Endothelial cell of umbilical vein (primary cell): ENCODE measurements around the gene ZBTB20. TPM values are rescaled to one million over a fixed set of nuclear protein-coding genes. Genes with fewer than 3 reads are reported as not detected.

ENCODE experiments used
- BruUV-seq: library from RNA; stranded (reverse); fragments of 400-500 nt; replicated peaks from 2 replicates; lab custom pipeline; 2021; lab: Mats Ljungman, UMichigan
- CTCF ChIA-PET: fragments of 300-600, 350-600 bp; sonication (Branson Sonifier 250); formaldehyde crosslinking; loops from one replicate; lab custom pipeline; 2021; ENCODE audit warnings: antibody characterized with exemption, inconsistent platforms; lab: Charles Lee
- POLR2A ChIA-PET: fragments of 300-600, 350-600 bp; sonication (Branson Sonifier 250); formaldehyde crosslinking; loops from one replicate; lab custom pipeline; 2021; ENCODE audit warnings: antibody characterized with exemption, inconsistent platforms; lab: Charles Lee
- DNase-seq: peaks from one replicate; pipeline ENCODE4 v3.0.0-alpha.2; 2011; ENCODE audit warnings: low read depth, low spot score
- FAIRE-seq: peaks from 2 replicates; lab custom pipeline; 2011; peaks lifted over from hg19 to GRCh38; lab: Jason Lieb, UNC
- H2AFZ ChIP-seq: 2 replicates; pipeline ENCODE4 v1.6.0; 2012; ENCODE audit warnings: low read depth, low read length, control low read depth, inconsistent platforms
- H3K27ac ChIP-seq: 2 replicates; pipeline ENCODE4 v1.5.1; 2011; ENCODE audit warnings: low read depth, mild to moderate bottlenecking, control low read depth, low read length, moderate library complexity; ENCODE audit not compliant: insufficient read depth
- H3K27me3 ChIP-seq, 2 experiments: 2 replicates each; pipeline versions ENCODE4 v1.6.0 to v1.6.1; 2011; ENCODE audit warnings: low read length in 2 of 2, mixed read lengths in 1 of 2; ENCODE audit not compliant: control insufficient read depth in 2 of 2, insufficient read depth in 2 of 2
- H3K36me3 ChIP-seq, 2 experiments: 2 replicates in 1 of 2; 3 replicates in 1 of 2; pipeline ENCODE4 v1.5.1; 2011; ENCODE audit warnings: low read length in 2 of 2, mild to moderate bottlenecking in 1 of 2, moderate library complexity in 1 of 2; ENCODE audit not compliant: control insufficient read depth in 2 of 2, insufficient read depth in 2 of 2; ENCODE audit errors: extremely low read depth in 1 of 2
- H3K4me1 ChIP-seq: 3 replicates; pipeline ENCODE4 v1.5.1; 2011; ENCODE audit warnings: mild to moderate bottlenecking, low read length; ENCODE audit not compliant: control insufficient read depth, insufficient read depth; ENCODE audit errors: extremely low read depth
- H3K4me2 ChIP-seq: 2 replicates; pipeline ENCODE4 v1.6.1; 2011; ENCODE audit warnings: low read length, control low read depth, mixed read lengths; ENCODE audit not compliant: insufficient read depth
- H3K4me3 ChIP-seq, 3 experiments: fragments of 200-600 bp in 1 of 3; sonication (generic), shearing (Covaris generic) in 1 of 3; replicated peaks in 1 of 3; 2 replicates each; pipeline ENCODE4 v1.5.1; 2011 to 2016; ENCODE audit warnings: control low read depth in 3 of 3, low read length in 3 of 3, mild to moderate bottlenecking in 2 of 3, inconsistent platforms in 1 of 3, low read depth in 1 of 3, moderate library complexity in 1 of 3; ENCODE audit not compliant: insufficient read depth in 1 of 3
- H3K79me2 ChIP-seq: 2 replicates; pipeline ENCODE4 v1.6.0; 2012; ENCODE audit warnings: low read length, inconsistent platforms; ENCODE audit not compliant: control insufficient read depth, insufficient read depth
- H3K9ac ChIP-seq: replicated peaks from 2 replicates; pipeline ENCODE3; 2011; ENCODE audit warnings: low read length, control low read depth; ENCODE audit not compliant: insufficient read depth; ENCODE audit errors: extremely low read depth
- H3K9me1 ChIP-seq: replicated peaks from 3 replicates; pipeline ENCODE4 v1.6.0; 2011; ENCODE audit warnings: mild to moderate bottlenecking, low read length; ENCODE audit not compliant: control insufficient read depth, insufficient read depth; ENCODE audit errors: extremely low read depth
- H3K9me3 ChIP-seq: replicated peaks from 2 replicates; pipeline ENCODE4 v1.5.1; 2012; ENCODE audit warnings: low read length, inconsistent platforms; ENCODE audit not compliant: control insufficient read depth, insufficient read depth
- H4K20me1 ChIP-seq: replicated peaks from 2 replicates; pipeline ENCODE3; 2011; ENCODE audit warnings: mild to moderate bottlenecking, low read length; ENCODE audit not compliant: control insufficient read depth, insufficient read depth; ENCODE audit errors: extremely low read depth
- EZH2 ChIP-seq: IDR thresholded peaks from 2 replicates; pipeline ENCODE4 v1.6.1; 2012; ENCODE audit warnings: borderline replicate concordance, low read depth, mild to moderate bottlenecking, moderate library complexity, low read length, inconsistent platforms; ENCODE audit not compliant: severe bottlenecking
- FOS ChIP-seq: IDR thresholded peaks from 2 replicates; pipeline ENCODE4 v1.6.1; 2011; ENCODE audit warnings: mild to moderate bottlenecking, low read length, moderate library complexity, borderline replicate concordance; ENCODE audit not compliant: insufficient read depth
- GATA2 ChIP-seq: IDR thresholded peaks from 2 replicates; pipeline ENCODE4 v1.7.0; 2011; ENCODE audit warnings: low read depth, mild to moderate bottlenecking, moderate library complexity, mixed read lengths, low read length; ENCODE audit not compliant: insufficient read length, insufficient read depth
- JUN ChIP-seq: IDR thresholded peaks from 2 replicates; pipeline ENCODE4 v1.6.1; 2011; ENCODE audit warnings: borderline replicate concordance, low read depth; ENCODE audit not compliant: insufficient read length, insufficient read depth
- MYC ChIP-seq: IDR thresholded peaks from one replicate; pipeline ENCODE4 v1.6.1; 2011; ENCODE audit warnings: mild to moderate bottlenecking, low read depth, low read length
- POLR2A ChIP-seq: IDR thresholded peaks from 2 replicates; pipeline ENCODE4 v1.6.1; 2012; ENCODE audit warnings: low read depth, mild to moderate bottlenecking, control low read depth, low read length
- POLR2AphosphoS5 ChIP-seq: IDR thresholded peaks from 2 replicates; pipeline ENCODE4 v1.6.1; 2012; ENCODE audit warnings: low read depth, mild to moderate bottlenecking, control low read depth, low read length, moderate library complexity; ENCODE audit not compliant: insufficient read depth
- dilution Hi-C: fragments of 300-500 bp; cut with MboI; formaldehyde crosslinking; loops from one replicate; pipeline ENCODE4 v1.15.0; 2019; ENCODE audit warnings: low sequenced_read_pairs; ENCODE audit not compliant: extremely low pct_ligation_motif_present
- intact Hi-C: fragments of 100-400 bp; cut with micrococcal nuclease; formaldehyde crosslinking; loops from one replicate; pipeline ENCODE4 v1.10.0; 2022
- polyA plus RNA-seq, 4 experiments: library from polyadenylated mRNA; depleted of rRNA in 3 of 4; stranded (reverse) in 3 of 4; unstranded in 1 of 4; fragments of >200 nt; gene quantifications; 2 replicates each; pipeline versions ENCODE4 v1.2.1 to v1.2.3, GENCODE V29; 2011 to 2012; ENCODE audit warnings: missing spikeins in 1 of 4
- total RNA-seq: library from RNA; stranded (reverse); gene quantifications from 2 replicates; pipeline ENCODE4 v1.2.3, GENCODE V29; 2021
- TF ChIP-seq, protein P1 (sequence below), 2 donors: IDR thresholded peaks; 1 replicate in 1 of 2; 2 replicates in 1 of 2; pipeline ENCODE4 v1.5.1; 2011; ENCODE audit warnings: low read length in 2 of 2, mild to moderate bottlenecking in 2 of 2, moderate library complexity in 2 of 2, control low read depth in 1 of 2, inconsistent platforms in 1 of 2, low read depth in 1 of 2; ENCODE audit not compliant: insufficient read depth in 1 of 2; ENCODE audit errors: extremely low read depth in 1 of 2
- TF ChIP-seq, protein P2 (sequence below): IDR thresholded peaks from 2 replicates; pipeline ENCODE4 v1.6.1; 2011; ENCODE audit not compliant: insufficient read depth, insufficient read length

The ZBTB20 gene
- total and polyA plus RNA-seq, 2 donors (not counting 3 experiments of a cell fraction or from before 2014, with no cell fraction given), result 2.1 to 20.5 TPM

DNA sequence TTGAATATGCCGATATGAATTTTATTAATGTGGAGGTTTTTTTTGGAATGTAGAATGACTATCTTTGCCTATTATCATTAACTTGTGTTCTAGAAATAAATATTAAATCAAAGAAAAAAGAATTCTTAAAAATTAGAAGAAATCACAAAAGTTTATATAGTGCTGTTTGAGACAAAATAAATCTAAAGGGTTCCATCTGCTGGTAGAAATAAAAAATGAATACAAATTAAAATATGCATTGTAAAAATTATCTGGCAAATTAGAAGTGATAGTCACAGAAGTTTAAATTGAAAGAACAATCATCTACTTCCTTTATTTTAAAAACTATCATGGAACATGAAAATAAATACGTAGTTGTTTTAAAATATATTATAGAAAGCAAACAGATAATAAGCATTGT is 22.7 kb upstream of the ZBTB20 start:
- TF ChIP-seq GATA2, result no peak
- no peak for TF ChIP-seq MYC
- Histone ChIP-seq H2AFZ (no peak overlapping the region), H3K9me1 (no peaks in the 10 kb centered on the region), H3K79me2 (no peaks in the 10 kb centered on the region), H4K20me1 (no peaks in the 10 kb centered on the region), H3K9ac (no peak overlapping the region), H3K27ac (no peak overlapping the region), H3K9me3 (no peaks in the 10 kb centered on the region), H3K4me3 (no peak overlapping the region), H3K27me3 (no peaks in the 10 kb centered on the region), H3K36me3 (no peaks in the 10 kb centered on the region), H3K4me1 (no peaks in the 10 kb centered on the region), H3K4me2 (no peak overlapping the region)
- POLR2A ChIA-PET, result no interaction called here
- DNase-seq (no peak), FAIRE-seq (no peak)
- dilution Hi-C loops (no loop called here), intact Hi-C loops (loop anchor here (1.0 to 5.0 kb wide), 5 partner anchors 22 to 788 kb away; no protein-coding TSS in a partner anchor)
- no TSS peak for BruUV-seq
- CTCF ChIA-PET, result interaction anchor here (0.6 to 2.9 kb wide), 16 partner anchors 15 to 879 kb away, joined by 3 to 22 read pairs (median 4); no protein-coding TSS in a partner anchor

DNA sequence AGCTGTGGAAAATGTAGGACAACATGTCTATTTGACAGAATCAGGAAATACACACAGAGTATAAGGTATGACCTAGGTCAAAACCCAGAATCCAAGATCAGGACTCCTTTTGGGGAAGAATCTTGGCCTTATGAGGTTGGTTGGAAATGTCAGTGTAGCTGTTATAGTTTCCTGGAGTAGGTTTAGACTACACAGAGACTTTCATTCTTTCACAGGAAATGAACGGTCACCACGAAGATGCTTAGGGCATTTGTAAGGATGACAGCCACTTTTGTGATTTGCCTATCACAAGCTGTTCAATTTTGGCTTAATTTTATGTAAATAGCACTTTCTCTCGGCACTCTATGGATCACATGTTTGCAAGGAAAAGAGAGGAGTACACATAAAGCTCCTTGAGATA is 18.6 kb upstream of the ZBTB20 start:
- FAIRE-seq (no peak), DNase-seq (no peak)
- Histone ChIP-seq H2AFZ (no peak overlapping the region), H3K27ac (no peak overlapping the region), H3K4me3 (no peak overlapping the region), H4K20me1 (no peaks in the 10 kb centered on the region), H3K9me1 (no peaks in the 10 kb centered on the region), H3K9me3 (no peaks in the 10 kb centered on the region), H3K36me3 (no peaks in the 10 kb centered on the region), H3K9ac (no peak overlapping the region), H3K79me2 (no peaks in the 10 kb centered on the region), H3K27me3 (no peaks in the 10 kb centered on the region), H3K4me2 (no peak overlapping the region), H3K4me1 (no peaks in the 10 kb centered on the region)
- TF ChIP-seq, protein P1, sequence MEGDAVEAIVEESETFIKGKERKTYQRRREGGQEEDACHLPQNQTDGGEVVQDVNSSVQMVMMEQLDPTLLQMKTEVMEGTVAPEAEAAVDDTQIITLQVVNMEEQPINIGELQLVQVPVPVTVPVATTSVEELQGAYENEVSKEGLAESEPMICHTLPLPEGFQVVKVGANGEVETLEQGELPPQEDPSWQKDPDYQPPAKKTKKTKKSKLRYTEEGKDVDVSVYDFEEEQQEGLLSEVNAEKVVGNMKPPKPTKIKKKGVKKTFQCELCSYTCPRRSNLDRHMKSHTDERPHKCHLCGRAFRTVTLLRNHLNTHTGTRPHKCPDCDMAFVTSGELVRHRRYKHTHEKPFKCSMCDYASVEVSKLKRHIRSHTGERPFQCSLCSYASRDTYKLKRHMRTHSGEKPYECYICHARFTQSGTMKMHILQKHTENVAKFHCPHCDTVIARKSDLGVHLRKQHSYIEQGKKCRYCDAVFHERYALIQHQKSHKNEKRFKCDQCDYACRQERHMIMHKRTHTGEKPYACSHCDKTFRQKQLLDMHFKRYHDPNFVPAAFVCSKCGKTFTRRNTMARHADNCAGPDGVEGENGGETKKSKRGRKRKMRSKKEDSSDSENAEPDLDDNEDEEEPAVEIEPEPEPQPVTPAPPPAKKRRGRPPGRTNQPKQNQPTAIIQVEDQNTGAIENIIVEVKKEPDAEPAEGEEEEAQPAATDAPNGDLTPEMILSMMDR (IDR thresholded peaks at IDR 0.05; ENCODE audit: extremely low read depth in 1 of 2, insufficient read depth in 1 of 2, low read depth in 1 of 2, low read length in 2 of 2), result no peak
- no peak for TF ChIP-seq MYC
- no peak for TF ChIP-seq EZH2
- TF ChIP-seq FOS, result no peak
- no peak for TF ChIP-seq JUN
- TF ChIP-seq, protein P2, sequence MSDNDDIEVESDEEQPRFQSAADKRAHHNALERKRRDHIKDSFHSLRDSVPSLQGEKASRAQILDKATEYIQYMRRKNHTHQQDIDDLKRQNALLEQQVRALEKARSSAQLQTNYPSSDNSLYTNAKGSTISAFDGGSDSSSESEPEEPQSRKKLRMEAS, result no peak
- TF ChIP-seq POLR2AphosphoS5, result no peak
- no peak for TF ChIP-seq GATA2
- TF ChIP-seq POLR2A, result no peak
- CTCF ChIA-PET, result interaction anchor here (0.9 to 1.3 kb wide), 3 partner anchors 17 to 781 kb away, joined by 3 to 4 read pairs (median 3); no protein-coding TSS in a partner anchor
- POLR2A ChIA-PET, result no interaction called here
- BruUV-seq, result no TSS peak
- dilution Hi-C loops, result no loop called here
- intact Hi-C loops, result no loop called here
